GM12873 (cell line): Measurements from ENCODE around the gene POP4.

Experiments used
- TF ChIP-seq, protein P1 (sequence below): IDR thresholded peaks from 2 replicates; pipeline ENCODE4 v1.5.1; 2012; ENCODE audit warnings: low read depth, mild to moderate bottlenecking, moderate library complexity, low read length, control low read depth; ENCODE audit not compliant: insufficient read depth; ENCODE audit errors: missing control alignments

POP4 gene

DNA sequence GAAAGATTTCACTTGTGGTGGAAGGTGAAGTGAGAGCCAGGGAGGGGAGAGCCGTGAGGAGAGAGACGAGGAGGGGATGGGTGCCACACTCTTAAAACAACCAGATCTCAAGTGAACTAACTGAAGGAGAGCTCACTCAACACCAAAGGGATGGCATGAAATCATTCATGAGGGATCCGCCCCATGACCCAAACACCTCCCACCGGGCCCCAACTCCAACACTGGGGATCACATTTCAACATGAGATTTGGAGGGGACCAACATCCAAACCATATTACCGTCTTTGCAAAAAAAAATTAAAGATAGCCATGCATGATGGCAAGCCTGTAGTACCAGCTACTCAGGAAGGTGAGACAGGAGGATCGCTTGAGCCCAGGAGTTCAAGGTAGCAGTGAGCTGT, 34.9 kb upstream of the POP4 start:
- TF ChIP-seq, protein P1, sequence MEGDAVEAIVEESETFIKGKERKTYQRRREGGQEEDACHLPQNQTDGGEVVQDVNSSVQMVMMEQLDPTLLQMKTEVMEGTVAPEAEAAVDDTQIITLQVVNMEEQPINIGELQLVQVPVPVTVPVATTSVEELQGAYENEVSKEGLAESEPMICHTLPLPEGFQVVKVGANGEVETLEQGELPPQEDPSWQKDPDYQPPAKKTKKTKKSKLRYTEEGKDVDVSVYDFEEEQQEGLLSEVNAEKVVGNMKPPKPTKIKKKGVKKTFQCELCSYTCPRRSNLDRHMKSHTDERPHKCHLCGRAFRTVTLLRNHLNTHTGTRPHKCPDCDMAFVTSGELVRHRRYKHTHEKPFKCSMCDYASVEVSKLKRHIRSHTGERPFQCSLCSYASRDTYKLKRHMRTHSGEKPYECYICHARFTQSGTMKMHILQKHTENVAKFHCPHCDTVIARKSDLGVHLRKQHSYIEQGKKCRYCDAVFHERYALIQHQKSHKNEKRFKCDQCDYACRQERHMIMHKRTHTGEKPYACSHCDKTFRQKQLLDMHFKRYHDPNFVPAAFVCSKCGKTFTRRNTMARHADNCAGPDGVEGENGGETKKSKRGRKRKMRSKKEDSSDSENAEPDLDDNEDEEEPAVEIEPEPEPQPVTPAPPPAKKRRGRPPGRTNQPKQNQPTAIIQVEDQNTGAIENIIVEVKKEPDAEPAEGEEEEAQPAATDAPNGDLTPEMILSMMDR: no peak

DNA sequence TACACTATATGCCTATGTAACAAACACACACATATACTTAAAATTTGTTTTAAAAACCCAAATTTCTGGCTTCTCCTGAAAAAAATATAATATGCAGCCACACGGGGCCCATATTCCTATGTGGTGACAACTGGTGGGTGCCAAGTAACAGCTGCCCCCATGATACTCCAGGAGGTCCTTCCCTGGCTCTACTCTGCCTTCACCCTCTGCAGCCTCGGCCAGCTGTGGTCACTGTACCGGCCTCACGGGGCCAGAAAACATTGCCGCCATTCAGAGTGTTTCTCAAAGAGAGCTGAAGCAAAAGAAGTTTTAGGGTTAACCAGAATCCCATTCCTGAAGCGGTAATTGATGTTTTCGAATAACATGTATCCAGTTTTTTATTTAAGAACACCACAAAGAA, 32.6 kb upstream of the POP4 start:
- TF ChIP-seq, protein P1: no peak

DNA sequence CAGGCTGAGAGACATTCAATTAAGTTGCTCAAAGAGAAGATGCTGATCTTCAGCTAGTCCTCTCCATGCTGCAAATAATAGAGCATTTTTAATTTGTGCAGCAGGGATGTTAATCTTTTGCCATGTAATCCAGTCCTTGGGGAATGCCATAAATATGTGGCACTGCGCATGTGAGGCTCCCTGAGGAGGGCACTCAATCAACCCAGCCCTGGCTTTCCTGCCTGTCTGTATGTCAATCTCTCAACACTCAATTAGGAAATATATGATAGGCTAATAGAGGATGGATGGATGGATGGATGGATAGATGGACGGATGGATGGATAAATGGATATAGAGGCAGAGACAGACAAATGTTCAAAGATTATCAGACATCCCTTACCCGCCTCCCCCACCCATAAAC, 31.6 kb upstream of the POP4 start:
- TF ChIP-seq, protein P1: no peak

DNA sequence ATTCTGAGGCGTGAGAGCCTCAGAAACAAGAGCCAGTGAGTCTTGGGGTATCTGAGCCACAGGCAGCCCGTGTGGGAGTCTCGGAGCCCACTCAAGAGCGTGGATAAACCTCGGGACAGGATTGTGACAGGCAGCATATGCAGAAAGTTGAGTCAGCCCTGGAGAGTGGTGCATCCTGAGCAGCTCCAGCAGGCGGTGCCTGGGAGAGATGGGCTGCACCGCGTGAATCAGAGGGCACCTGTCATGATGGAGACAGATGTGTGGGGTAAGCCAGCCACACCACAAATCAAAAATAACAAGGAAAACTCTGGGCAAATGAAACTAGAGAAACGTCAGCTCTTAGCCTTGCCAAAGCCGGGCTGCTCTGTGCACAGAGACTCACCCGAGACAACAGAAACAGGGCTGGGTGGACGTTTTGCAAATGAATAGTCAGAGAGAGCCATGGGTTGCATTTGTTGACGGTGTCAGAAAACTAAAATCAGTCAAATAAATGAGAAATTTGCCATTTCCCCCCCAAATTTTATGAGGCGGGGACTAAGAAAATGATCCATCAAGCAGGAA, 30.0 kb upstream of the POP4 start:
- TF ChIP-seq, protein P1: no peak

DNA sequence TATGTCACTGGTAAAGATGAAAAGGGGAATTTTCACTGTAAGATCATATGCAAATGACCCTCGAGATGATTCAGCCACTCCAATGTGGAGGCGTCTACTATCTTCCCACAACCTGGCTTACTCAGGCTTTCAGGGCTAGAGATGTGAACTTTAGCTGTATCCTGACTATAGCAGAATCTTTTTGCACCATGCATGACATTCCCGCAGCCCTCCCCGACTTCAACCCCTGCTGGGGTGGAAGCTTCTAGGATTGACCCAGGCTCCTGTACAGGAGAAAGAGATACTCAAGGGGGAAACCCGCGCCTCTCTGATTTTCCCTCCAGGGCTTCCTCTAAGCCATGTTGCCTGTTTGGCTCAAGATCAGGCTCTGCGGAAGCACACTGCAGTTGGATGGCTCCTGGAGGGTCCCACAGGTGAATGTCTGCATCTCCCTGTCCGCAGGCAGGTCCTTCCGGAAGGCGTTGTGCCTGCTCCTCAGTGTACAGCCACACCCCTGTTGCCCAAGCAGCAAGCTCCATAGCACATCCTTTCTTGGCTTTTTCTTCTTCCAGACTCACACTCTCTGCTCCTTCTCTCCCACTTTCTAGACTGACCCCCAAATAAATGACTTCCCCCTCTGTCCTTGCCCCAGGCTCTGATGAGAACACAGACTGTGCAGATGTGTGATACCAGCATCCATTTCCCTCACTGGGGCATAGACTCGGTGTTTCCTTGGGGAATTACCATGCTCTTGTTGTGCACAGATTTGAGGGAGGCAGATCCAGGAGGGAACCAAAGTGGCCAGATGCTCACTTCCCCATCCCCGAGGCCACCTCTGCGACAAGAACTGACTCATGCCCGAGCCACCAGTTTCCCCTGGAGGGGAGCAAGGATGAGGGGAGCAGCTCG, 29.1 kb upstream of the POP4 start:
- TF ChIP-seq, protein P1: no peak

DNA sequence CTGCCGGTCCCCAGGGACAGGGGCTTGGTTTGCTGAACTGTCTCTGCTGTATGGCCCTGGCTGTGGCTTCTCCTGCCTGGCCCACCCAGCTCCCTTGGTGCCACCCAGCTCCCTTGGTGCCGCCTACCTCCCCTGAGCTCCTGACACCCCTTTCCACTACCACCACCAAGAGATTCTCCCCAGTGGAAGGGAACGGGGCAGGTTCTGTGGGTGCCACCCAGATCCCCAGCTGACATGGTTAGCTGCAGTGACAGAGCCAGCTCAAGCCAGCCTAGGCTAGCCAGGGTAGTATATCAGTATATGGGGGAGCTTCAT, 28.5 kb upstream of the POP4 start:
- TF ChIP-seq, protein P1: no peak

DNA sequence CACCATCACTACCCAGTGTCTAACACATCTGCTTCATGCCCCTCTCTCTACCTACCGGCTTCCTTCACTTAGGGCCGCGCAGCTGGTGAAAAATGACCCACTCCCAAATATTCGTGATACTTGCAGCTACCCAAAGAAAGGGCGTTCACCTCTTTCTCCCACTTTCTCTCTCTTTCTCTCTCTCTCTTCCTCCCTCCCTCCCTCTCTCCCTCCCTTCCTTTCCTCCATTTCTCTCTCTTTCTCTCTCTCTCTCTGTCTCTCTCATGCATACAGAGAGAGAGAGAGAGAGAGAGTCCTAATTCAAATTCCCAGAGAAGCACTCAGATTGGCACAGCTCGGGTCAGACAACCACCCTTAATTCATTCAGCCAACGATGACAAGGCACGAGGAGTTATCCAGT, 27.7 kb upstream of the POP4 start:
- TF ChIP-seq, protein P1: no peak
